K562 (cell line): Measurements from ENCODE around the gene MICAL2.

Experiments used
- ELF1 ChIP-seq: fragments of 200-800 bp; sonication (Bioruptor generic); IDR thresholded peaks from 2 replicates; pipeline ENCODE4 v1.6.1; 2016; ENCODE audit warnings: missing genetic modification characterization, missing compliant biosample characterization
- EZH2 ChIP-seq: IDR thresholded peaks from 2 replicates; pipeline ENCODE4 v1.6.1; 2012; ENCODE audit warnings: low read depth, mild to moderate bottlenecking, inconsistent platforms, low read length, borderline replicate concordance
- JUN ChIP-seq, 2 experiments: sonication (generic) in 1 of 2; formaldehyde crosslinking in 1 of 2; IDR thresholded peaks; 2 replicates each; pipeline versions ENCODE4 v1.6.1 to v1.8.0; 2012 to 2022; ENCODE audit warnings: borderline replicate concordance in 2 of 2, mild to moderate bottlenecking in 2 of 2, improper control_type of control experiment in 1 of 2, low read depth in 1 of 2, low read length in 1 of 2, missing genetic modification reagents in 1 of 2
- JUNB ChIP-seq: fragments of 450-650 bp; formaldehyde crosslinking; conservative IDR thresholded peaks from 2 replicates; pipeline ENCODE4 v1.4.0; 2020; ENCODE audit warnings: mild to moderate bottlenecking
- NCOA6 ChIP-seq: fragments of 450-650 bp; IDR thresholded peaks from 2 replicates; pipeline ENCODE4 v1.6.1; 2017; ENCODE audit warnings: mild to moderate bottlenecking
- POLR2AphosphoS5 ChIP-seq: IDR thresholded peaks from 2 replicates; pipeline ENCODE4 v1.6.1; 2011; ENCODE audit warnings: mild to moderate bottlenecking, low read depth, low read length, moderate library complexity; ENCODE audit not compliant: control insufficient read depth, insufficient read depth
- POLR3G ChIP-seq: IDR thresholded peaks from 2 replicates; pipeline ENCODE4 v1.6.1; 2011; ENCODE audit not compliant: insufficient read length, insufficient replicate concordance; ENCODE audit errors: extremely low read depth
- SPI1 ChIP-seq: IDR thresholded peaks from 2 replicates; pipeline ENCODE4 v1.6.1; 2011; ENCODE audit warnings: low read depth, low read length, control low read depth, borderline replicate concordance
- ZKSCAN8 ChIP-seq: fragments of 200-800 bp; sonication (Bioruptor generic); IDR thresholded peaks from 2 replicates; pipeline ENCODE4 v1.6.1; 2016; ENCODE audit warnings: missing genetic modification characterization, missing compliant biosample characterization
- ZNF740 ChIP-seq, 3 experiments: fragments of 200-800 bp in 1 of 3; sonication (Bioruptor generic) in 1 of 3; sonication (generic) in 1 of 3; formaldehyde crosslinking in 1 of 3; IDR thresholded peaks; 2 replicates each; pipeline versions ENCODE4 v1.6.1 to v1.8.0; 2016 to 2022; ENCODE audit warnings: mild to moderate bottlenecking in 2 of 3, missing compliant biosample characterization in 2 of 3, missing genetic modification characterization in 2 of 3, missing genetic modification reagents in 1 of 3
- TF ChIP-seq, protein P1 (sequence below), 2 experiments: fragments of 450-650 bp in 1 of 2; sonication (generic) in 1 of 2; formaldehyde crosslinking in 1 of 2; IDR thresholded peaks in 1 of 2; conservative IDR thresholded peaks in 1 of 2; 2 replicates each; pipeline versions ENCODE4 v1.6.1 to v1.8.1; 2016 to 2023; ENCODE audit warnings: mild to moderate bottlenecking in 2 of 2, moderate library complexity in 2 of 2, inconsistent platforms in 1 of 2, missing genetic modification reagents in 1 of 2
- TF ChIP-seq, protein P2 (sequence below): fragments of 450-650 bp; IDR thresholded peaks from 2 replicates; pipeline ENCODE4 v1.6.1; 2014; ENCODE audit warnings: low read depth, mild to moderate bottlenecking, moderate library complexity, borderline replicate concordance

- TF ChIP-seq ZNF740 (CRISPR knock-in tag; IDR thresholded peaks at IDR 0.05) (no peak), ZNF740 (tag; IDR thresholded peaks at IDR 0.05) (no peak), NCOA6 (no peak), POLR2AphosphoS5 (no peak), EZH2 (no peak), JUN (IDR thresholded peaks at IDR 0.05; ENCODE audit: borderline replicate concordance, low read depth, low read length) (no peak), JUN (CRISPR knock-in tag; IDR thresholded peaks at IDR 0.05; ENCODE audit: borderline replicate concordance) (no peak), ELF1 (tag) (no peak), POLR3G (no peak), SPI1 (no peak), JUNB (CRISPR knock-in tag) (no peak), ZKSCAN8 (CRISPR knock-in tag) (no peak)
- TF ChIP-seq, protein P1, sequence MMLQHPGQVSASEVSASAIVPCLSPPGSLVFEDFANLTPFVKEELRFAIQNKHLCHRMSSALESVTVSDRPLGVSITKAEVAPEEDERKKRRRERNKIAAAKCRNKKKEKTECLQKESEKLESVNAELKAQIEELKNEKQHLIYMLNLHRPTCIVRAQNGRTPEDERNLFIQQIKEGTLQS (IDR thresholded peaks at IDR 0.05), result no peak
- TF ChIP-seq, protein P1 (CRISPR knock-in tag; conservative IDR thresholded peaks at IDR 0.05), result no peak
- TF ChIP-seq, protein P2, sequence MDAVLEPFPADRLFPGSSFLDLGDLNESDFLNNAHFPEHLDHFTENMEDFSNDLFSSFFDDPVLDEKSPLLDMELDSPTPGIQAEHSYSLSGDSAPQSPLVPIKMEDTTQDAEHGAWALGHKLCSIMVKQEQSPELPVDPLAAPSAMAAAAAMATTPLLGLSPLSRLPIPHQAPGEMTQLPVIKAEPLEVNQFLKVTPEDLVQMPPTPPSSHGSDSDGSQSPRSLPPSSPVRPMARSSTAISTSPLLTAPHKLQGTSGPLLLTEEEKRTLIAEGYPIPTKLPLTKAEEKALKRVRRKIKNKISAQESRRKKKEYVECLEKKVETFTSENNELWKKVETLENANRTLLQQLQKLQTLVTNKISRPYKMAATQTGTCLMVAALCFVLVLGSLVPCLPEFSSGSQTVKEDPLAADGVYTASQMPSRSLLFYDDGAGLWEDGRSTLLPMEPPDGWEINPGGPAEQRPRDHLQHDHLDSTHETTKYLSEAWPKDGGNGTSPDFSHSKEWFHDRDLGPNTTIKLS, result no peak
Measured at GRCh38 chr11:12185914-12186313, 75.5 kb downstream of the MICAL2 start.
